ENCODE results near the gene LIN7B. TPM values are rescaled to one million over a fixed set of nuclear protein-coding genes. Genes with fewer than 3 reads are reported as not detected.
A peak's percentile ranks its signal among the peaks of the same experiment; 100 is the strongest.

LIN7B gene
- total and polyA plus RNA-seq, 8 donors: 4.0 to 118 (median 11.5) TPM; not detected in 1

DNA sequence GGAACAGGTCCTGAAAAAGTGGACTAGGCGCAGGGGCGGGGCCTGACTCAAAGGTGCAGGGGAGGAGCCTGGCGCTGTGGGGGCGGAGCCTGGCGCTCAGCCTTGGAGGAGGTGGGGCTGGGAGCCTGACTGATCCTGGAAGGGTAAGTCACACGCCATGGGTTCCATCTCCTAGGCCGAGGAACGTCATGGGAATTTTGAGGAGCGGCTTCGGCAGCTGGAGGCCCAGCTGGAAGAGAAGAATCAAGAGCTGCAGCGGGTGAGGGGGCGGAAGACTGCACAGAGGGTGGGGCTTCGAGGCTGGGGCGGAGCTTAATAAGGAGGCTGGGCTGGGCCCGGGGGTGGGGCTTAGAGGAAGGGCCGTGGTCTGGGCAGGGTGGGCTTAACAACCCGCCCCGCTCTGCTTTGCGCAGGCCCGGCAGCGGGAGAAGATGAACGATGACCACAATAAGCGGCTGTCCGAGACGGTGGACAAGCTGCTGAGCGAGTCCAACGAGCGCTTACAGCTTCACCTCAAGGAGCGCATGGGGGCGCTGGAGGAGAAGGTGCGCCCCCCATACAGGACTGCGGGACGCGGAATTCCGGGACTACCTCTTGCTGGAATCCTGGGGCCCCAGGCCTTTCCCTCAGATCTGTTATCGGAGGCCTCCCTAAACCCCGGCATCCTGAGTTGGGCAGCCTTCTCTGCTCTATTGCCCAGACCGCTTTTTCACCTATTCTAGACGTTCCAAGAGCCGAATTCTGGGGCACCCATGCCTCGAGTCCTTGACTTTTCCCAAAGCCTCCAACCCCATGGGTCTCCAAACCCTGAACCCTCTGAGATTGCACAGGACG is 19.7 kb downstream of the LIN7B start:
- intact Hi-C loops (cut with DNase I; ENCODE audit: low total_unique reads): no loop called here
- WGBS, 5 donors: 23 to 46% (median 32%) methylated on average over 39 to 42 of the region's 42 CpGs
- H3K27ac ChIP-seq: peak overlapping the region in 4 of 5 donors; percentile 33 to 70 (median 42)
- peaks cover 0 to 11% (median 0%) of the 10 kb centered on the region in 3 donors for H3K27me3 ChIP-seq
- peaks cover 12 to 44% (median 32%) of the 10 kb centered on the region in 4 donors for H3K4me1 ChIP-seq
- no peaks in the 10 kb centered on the region for H3K36me3 ChIP-seq
- H3K9me3 ChIP-seq: no peaks in the 10 kb centered on the region
- peak overlapping the region; percentile 33 to 46 (median 37) for H3K4me3 ChIP-seq
- peak; percentile 90 for DNase-seq
- TF ChIP-seq EP300 (IDR thresholded peaks at IDR 0.05): no peak
- TF ChIP-seq POLR2AphosphoS5 (IDR thresholded peaks at IDR 0.05): peak in 1 of 3 donors; percentile 5
- TF ChIP-seq, protein P1, sequence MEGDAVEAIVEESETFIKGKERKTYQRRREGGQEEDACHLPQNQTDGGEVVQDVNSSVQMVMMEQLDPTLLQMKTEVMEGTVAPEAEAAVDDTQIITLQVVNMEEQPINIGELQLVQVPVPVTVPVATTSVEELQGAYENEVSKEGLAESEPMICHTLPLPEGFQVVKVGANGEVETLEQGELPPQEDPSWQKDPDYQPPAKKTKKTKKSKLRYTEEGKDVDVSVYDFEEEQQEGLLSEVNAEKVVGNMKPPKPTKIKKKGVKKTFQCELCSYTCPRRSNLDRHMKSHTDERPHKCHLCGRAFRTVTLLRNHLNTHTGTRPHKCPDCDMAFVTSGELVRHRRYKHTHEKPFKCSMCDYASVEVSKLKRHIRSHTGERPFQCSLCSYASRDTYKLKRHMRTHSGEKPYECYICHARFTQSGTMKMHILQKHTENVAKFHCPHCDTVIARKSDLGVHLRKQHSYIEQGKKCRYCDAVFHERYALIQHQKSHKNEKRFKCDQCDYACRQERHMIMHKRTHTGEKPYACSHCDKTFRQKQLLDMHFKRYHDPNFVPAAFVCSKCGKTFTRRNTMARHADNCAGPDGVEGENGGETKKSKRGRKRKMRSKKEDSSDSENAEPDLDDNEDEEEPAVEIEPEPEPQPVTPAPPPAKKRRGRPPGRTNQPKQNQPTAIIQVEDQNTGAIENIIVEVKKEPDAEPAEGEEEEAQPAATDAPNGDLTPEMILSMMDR (IDR thresholded peaks at IDR 0.05): no peak

DNA sequence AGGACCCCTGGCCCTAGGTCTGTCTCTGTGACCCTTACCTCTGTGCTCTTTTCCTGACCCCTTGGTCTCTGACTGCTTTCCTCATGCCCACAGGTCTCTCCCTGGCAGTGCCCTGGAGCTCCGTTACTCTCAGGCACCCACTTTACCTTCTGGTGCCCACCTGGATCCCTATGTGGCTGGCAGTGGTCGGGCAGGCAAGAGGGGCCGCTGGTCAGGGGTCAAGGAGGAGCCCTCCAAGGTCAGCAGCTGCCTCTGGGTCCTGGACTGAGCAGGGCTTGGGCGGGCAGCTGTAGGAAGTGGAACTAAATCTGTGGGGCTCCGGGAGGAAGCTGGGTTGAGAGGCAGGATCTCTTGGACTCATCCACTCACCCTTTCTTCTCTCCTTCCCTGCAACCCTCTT is 21.5 kb downstream of the LIN7B start:
- DNase-seq: no peak
- H3K27me3 ChIP-seq: peaks cover 0 to 11% (median 0%) of the 10 kb centered on the region in 3 donors
- intact Hi-C loops (cut with DNase I; ENCODE audit: low total_unique reads): no loop called here
- TF ChIP-seq POLR2AphosphoS5 (IDR thresholded peaks at IDR 0.05) (no peak), EP300 (IDR thresholded peaks at IDR 0.05) (no peak), POLR2A (IDR thresholded peaks at IDR 0.05) (no peak)
- TF ChIP-seq, protein P1 (IDR thresholded peaks at IDR 0.05): no peak
- no peaks in the 10 kb centered on the region for H3K36me3 ChIP-seq
- peak overlapping the region in 4 of 5 donors; percentile 57 to 82 (median 70) for H3K27ac ChIP-seq
- H3K9me3 ChIP-seq: no peaks in the 10 kb centered on the region
- H3K4me1 ChIP-seq: peaks cover 11 to 39% (median 28%) of the 10 kb centered on the region in 4 donors
- WGBS, 5 donors: 86 to 96% (median 90%) methylated on average over 5 of the region's 5 CpGs
- no peak overlapping the region for H3K4me3 ChIP-seq

DNA sequence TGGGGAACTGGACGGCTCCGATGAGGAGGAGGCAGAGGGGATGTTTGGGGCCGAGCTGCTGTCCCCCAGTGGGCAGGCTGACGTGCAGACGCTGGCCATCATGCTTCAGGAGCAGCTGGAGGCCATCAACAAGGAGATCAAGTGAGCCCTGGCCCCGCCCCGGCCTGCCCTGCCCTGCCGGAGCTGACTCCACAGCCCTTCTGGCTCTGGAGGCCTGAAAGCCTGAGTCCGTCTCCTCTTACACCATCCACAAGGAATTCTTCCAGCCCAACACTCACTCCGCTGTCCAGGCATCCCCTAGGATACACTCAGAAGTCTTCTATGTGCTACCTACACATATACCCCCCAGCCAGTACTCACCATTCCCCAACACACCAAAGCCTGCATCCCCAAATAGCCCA is 22.6 kb downstream of the LIN7B start:
- peak overlapping the region; percentile 47 to 82 (median 65) for H3K27ac ChIP-seq
- no peaks in the 10 kb centered on the region for H3K36me3 ChIP-seq
- peaks cover 0 to 11% (median 0%) of the 10 kb centered on the region in 3 donors for H3K27me3 ChIP-seq
- H3K4me1 ChIP-seq: peaks cover 11 to 39% (median 28%) of the 10 kb centered on the region in 4 donors
- no peaks in the 10 kb centered on the region for H3K9me3 ChIP-seq
- H3K4me3 ChIP-seq: no peak overlapping the region
- WGBS, 5 donors: 61 to 76% (median 71%) methylated on average over 5 to 10 of the region's 10 CpGs
- intact Hi-C loops (cut with DNase I; ENCODE audit: low total_unique reads): no loop called here
- TF ChIP-seq POLR2AphosphoS5 (IDR thresholded peaks at IDR 0.05): peak in 1 of 3 donors; percentile 8
- no peak for TF ChIP-seq POLR2A (IDR thresholded peaks at IDR 0.05)
- DNase-seq: peak; percentile 53 to 60

DNA sequence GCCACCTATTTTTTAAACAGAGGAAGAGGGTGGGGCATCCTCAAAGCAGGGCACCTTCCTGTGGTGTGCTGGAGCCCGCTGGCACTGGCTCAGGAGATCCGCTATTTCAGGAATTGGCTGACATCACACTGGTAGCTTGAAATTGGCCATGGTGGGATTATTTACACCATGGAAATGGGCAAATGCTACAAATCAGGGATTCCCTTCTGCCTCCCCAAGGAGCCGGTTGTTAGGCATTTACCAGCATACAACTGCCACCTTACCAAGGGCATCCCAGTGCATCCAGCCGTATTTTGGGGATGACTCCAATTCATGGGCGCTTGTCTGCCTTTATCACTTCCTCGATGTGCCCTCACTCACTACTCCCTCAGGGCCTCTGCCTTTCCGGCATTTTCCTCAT is 26.8 kb downstream of the LIN7B start:
- H3K4me3 ChIP-seq: no peak overlapping the region
- 81 to 92% (median 88%) methylated on average over 7 of the region's 7 CpGs for WGBS, 5 donors
- intact Hi-C loops (cut with DNase I; ENCODE audit: low total_unique reads): no loop called here
- no peaks in the 10 kb centered on the region for H3K9me3 ChIP-seq
- H3K36me3 ChIP-seq: no peaks in the 10 kb centered on the region
- TF ChIP-seq EP300 (IDR thresholded peaks at IDR 0.05) (no peak), POLR2AphosphoS5 (IDR thresholded peaks at IDR 0.05) (no peak), POLR2A (IDR thresholded peaks at IDR 0.05) (no peak)
- TF ChIP-seq, protein P1 (IDR thresholded peaks at IDR 0.05): no peak
- H3K4me1 ChIP-seq: peaks cover 8 to 31% (median 25%) of the 10 kb centered on the region in 4 donors
- H3K27me3 ChIP-seq: no peaks in the 10 kb centered on the region
- no peak overlapping the region for H3K27ac ChIP-seq
- DNase-seq: no peak

Measured in stomach (tissue), 9 donors.